Fibroblast of the conjunctiva (primary cell): ENCODE measurements around the gene C16orf74.

Experiments used
- DNase-seq: peaks from one replicate; pipeline ENCODE4 v3.0.0-alpha.2; 2010; ENCODE audit warnings: low read depth

Gene C16orf74

GRCh38 chr16:85750827-85751697 lies at the start of gene C16orf74:
C16orf74 (minus strand) TSS chr16:85751096; CDS start chr16:85735217, 15,879 bp downstream.
- no peak for DNase-seq

- DNase-seq, result no peak
Observed at GRCh38 chr16:85800321-85800669, 49.4 kb upstream of the C16orf74 start.

GRCh38 chr16:85799497-85800320 lies 48.8 kb upstream of the C16orf74 start, which contains the start of the genes COX4I1 and EMC8:
COX4I1 (plus strand) TSS chr16:85799695; CDS start chr16:85801206, 1,511 bp downstream.
EMC8 (minus strand) TSS chr16:85799544; CDS start chr16:85799295, 249 bp downstream.
- peak; percentile 83 for DNase-seq

DNA sequence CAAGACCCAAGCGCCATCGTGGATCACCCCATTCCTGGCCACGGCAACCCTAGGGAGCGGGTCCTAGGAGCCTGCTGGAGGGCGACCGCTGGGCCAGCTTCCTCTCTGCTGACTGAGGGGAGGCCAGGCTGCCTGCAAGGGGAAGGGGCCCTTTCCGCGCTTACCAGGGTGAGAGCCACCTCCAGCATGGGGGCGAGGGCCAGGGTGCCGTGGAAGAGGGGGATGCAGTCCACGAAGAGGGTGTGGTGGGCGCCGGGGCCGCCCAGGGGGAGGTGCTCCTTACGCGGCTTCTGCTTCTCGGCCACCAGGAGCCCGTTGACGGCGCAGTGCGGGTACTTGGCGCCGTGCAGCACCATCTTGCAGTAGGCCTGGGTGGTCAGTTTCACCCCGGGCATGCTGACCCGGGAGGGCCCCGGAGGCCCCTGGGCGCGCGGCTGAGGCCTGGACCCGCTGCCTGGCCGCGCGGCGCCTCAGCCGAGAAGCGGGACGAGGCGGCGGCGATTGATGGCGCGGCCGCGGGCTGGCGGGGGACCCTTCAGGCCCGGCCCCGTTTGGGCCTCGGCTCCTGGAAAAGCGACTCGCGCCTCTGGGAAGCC lies 48.1 kb upstream of the C16orf74 start:
- no peak for DNase-seq

GRCh38 chr16:85798283-85798776 lies 47.4 kb upstream of the C16orf74 start:
- DNase-seq, result no peak

DNA sequence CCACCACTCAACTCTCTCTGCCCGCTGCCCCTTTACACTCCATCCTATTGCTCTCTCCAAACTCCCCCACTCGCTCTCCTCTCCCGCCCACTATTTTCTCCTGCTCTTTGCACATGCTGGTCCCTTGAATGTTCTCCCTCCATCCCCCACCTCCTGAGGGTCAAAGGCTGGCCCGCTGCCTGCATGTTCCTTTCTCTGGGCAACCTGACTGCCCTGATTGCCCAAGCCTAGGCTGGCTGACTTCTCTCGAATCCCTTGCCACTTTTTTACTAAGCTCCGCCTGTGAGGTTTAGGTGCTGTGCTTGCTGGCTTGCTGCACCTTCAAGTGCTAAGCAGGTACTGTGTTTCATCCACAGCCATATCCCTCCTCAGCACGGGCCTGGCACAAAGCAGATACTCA lies 45.7 kb upstream of the C16orf74 start:
- DNase-seq, result no peak

- DNase-seq, result no peak
Observed at GRCh38 chr16:85796152-85796551, 45.3 kb upstream of the C16orf74 start.

GRCh38 chr16:85794696-85795095 lies 43.8 kb upstream of the C16orf74 start:
- no peak for DNase-seq

GRCh38 chr16:85793662-85794298 lies 42.9 kb upstream of the C16orf74 start:
- no peak for DNase-seq

DNA sequence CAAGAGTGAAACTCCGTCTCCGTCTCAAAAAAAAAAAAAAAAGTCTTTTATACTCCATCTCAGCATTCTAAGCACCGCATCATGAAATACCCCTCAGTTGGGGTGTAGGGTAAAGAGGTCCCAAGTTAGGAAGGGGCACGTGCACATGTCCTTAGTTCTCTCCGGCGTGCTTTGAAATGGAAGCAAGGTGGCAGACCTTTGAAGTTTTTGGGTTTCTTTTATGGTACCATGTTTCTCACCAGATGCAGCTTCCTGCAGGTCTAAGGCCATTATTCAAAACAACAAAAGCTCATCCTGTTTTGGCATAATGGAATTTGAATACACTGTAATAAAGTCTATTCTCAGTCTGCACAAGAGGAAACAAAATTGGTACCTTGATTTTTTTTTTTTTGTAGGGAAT lies 38.9 kb upstream of the C16orf74 start:
- DNase-seq, result no peak

- no peak for DNase-seq
Observed at GRCh38 chr16:85788819-85789218, 37.9 kb upstream of the C16orf74 start.

GRCh38 chr16:85785927-85786326 lies 35.0 kb upstream of the C16orf74 start:
- DNase-seq, result no peak

GRCh38 chr16:85784813-85785212 lies 33.9 kb upstream of the C16orf74 start:
- DNase-seq, result no peak

GRCh38 chr16:85783441-85783840 lies 32.5 kb upstream of the C16orf74 start:
- no peak for DNase-seq

DNA sequence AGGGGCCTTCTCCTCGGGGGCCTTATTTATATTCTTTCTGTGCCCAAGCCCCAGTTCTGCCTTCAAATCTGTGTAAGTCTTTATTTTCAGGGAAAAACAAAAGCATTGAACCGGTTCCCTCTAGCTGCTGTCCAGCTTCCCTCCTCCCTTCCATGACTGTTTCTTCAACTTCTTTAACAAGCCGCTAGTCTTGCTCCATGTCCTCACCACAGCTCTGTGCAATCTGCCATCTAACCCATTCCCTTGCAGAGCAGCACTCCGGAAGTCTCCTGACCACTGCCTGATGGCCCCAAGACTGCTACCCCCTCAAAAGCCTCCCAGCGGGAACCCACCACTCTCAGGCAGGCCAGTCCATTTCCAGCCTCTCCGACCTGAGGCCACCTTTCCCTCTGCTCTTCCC lies 31.6 kb upstream of the C16orf74 start:
- no peak for DNase-seq

DNA sequence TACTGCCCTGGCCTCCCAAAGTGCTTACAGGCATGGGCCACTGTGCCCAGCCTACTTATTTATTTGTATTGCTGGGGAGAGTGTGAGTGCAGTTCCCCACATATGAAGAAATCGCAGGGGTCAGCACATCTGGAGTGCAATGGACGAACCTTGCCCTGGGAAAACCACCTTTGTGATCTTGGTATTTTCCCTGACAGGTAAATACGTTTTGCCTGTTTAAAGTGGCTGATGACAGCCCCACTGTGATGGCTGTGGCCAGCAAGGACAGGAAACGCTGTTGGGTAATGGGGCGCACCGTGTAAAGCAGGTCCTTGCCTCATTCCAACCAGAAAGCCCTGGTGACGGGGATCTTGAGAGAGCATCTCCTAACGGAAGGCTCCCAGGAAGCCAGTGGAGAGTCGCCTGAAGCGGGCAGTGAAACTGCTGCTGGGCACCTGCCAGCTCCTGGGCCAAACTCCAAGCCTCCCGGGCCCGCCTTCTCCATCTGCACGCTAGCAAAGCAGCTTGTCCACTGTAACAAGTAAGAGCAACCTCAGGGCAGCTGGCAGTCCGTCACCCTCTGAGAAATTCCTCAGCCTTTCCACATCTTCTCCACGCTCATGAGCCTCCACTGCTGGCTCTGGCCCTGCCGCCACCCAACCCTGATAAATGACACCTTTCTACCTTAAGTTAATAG lies 30.9 kb upstream of the C16orf74 start:
- peak; percentile 35 for DNase-seq

DNA sequence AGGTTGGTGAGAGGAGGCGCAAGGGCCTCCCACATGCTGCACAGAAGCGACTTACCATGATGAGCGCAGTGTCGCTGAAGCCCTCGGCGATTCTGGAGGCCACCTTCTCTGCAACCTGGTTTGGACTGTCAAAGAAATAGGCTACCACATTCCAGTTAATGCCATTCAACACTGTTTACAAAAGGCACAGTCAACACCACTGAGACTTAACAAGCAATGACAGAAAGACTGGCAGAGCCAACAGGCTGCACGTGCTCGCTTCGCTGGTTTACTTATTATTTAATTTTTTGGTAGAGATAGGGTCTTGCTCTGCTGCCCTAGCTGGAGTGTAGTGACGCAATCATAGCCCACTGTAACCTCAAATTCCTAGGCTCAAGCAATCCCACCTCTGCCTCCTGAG lies 30.3 kb upstream of the C16orf74 start:
- no peak for DNase-seq

DNA sequence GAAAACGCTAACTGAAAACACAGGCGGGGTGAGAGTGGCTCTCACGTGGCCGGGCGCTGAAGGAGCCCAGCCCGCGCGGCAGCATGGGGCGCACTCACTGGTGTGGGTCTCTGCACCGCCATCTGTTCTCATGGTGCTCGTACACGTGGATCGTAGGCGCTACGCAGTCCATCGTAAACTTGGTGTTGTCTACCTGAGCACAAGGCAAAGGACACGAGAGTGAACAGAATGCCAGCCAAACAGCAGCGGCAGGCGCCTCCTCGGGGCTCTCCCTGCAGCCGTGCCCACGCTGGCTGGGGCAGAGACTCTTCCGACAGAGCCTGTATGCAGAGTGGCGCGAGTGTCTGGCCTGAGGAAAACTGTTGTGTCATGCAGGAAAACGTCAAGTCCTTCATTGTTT lies 29.4 kb upstream of the C16orf74 start:
- DNase-seq, result no peak

- DNase-seq, result no peak
Observed at GRCh38 chr16:85778873-85779272, 28.0 kb upstream of the C16orf74 start.

DNA sequence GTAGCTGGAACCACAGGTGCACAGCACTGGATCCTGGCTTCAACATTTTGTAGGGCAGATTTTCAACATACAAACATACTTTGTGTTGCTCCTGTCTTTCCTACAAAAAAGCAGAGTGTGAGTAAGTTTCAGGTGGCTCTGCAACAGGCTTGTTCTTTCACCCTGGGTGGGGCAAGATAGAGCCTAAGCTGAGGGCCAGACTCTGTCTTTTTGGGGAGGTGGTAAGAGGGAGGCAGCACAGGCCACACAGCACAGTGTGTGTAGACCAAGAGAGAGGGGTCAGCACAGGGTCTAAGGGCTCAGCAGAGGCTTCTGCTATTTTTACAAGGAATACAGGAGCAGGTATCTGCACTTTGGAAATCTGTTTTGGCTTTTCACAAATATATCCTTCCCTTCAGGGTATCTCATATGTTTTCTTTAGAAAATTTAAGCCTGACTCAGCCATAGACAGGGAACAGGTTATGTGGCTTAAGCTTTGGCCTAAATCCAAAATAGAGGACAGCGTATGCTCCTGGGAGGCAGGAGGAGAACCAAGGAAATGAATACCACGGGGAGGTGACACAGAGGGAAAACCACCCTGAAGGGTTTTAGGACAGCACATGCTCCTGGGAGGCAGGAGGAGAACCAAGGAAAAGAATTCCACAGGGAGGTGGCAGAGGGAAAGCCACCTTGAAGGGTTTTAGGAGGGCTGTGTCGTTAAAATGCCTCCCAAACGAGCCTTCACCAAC lies 26.9 kb upstream of the C16orf74 start:
- DNase-seq, result no peak

DNA sequence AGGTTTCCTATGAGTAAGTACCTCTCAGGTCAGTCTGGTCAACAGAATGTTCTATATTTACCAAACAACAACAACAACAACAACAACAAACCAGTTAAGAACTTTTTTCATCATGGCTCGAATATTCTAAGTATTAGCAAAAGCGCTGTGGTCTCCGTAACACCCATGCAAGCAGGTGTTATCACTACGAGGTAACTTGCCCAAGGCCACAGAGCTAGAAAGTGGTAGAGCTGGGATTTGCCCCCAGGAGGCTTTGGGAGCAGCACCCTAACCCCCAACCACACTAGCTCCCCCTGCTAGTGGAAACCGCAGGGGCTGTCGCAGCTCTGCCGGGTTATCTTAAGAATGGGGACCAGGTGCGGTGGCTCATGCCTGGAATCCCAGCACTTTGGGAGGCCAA lies 23.9 kb upstream of the C16orf74 start:
- DNase-seq, result no peak
